H4 (cell line): ENCODE measurements around the gene CRISPLD2. TPM values are rescaled to one million over a fixed set of nuclear protein-coding genes. Genes with fewer than 3 reads are reported as not detected.
"Not testable (repeated sequence)": the region's sequence is repeated elsewhere in the genome, so short reads cannot be mapped to it uniquely, and the experiment has no call there.

Source experiments
- DNase-seq: peaks from one replicate; pipeline ENCODE4 v3.0.0-alpha.2; 2015; ENCODE audit warnings: low spot score
- total RNA-seq: library from RNA; depleted of rRNA; stranded (reverse); fragments of >200 nt; shearing (Covaris generic); gene quantifications from 2 replicates; pipeline ENCODE4 v1.2.3, GENCODE V29; 2014

CRISPLD2 gene
- total RNA-seq, 1 experiment from 2014 or later, result 5.7 TPM

DNA sequence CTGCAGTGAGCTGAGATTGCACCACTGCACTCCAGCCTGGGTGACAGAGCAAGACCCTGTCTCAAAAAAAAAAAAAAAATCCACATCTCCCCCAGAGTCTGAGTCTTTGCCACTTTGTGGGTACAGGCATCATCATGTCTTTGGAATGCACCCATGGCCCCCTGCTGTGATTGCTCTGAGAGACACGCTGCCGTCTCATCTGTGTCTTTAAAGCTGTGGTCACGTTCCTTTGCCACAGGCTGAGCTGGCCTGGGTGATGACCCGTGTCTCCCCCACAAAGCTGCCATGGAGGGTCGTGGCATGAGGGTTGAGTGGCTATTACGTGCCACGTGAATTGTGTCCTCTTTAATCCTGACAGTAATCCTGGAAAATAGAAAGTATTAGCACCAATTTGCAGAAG, 20.2 kb downstream of the CRISPLD2 start:
- DNase-seq, result peak; percentile 80

DNA sequence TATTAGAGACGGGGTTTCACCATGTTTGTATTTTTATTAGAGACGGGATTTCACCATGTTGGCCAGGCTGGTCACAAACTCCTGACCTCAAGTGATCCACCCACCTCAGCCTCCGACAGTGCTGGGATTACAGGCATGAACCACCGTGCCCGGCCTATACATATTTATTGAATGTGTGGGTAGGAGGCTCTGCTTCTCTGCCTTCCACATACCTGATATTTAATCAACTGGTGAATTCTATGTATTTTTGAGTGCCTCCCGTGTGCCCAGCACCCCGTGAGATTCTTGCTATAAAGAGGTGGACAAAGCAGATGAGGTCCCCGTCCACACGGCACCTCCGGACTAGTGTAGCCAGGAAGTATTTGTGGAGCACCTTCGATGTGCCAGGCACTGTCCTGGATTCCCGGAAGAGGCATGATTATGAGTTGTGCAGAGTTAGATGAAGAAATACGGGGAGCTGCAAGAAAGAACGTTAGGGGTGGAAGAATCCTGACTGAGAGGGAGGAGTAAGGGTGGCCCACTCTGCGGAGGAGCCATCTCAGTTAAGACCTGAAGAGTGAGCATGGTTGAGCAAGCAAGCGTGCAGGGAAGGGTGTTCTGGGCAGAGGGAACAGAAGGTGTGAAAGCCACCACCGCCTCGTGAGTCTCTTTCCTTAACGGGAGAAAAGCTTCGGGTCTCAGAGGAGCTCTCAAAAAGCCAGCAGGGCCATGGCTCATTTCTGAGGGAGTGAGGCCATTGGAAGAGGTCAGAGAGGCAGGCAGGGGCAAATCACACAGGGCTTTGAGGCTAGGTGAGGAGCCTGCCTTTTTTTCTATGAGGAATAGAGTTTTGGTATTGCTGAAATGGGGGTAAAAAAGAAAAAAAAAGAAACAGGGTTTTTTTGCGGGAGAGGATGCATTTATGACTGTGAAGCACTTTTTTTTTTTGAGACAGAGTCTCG, 21.2 kb downstream of the CRISPLD2 start:
- DNase-seq, result no peak

DNA sequence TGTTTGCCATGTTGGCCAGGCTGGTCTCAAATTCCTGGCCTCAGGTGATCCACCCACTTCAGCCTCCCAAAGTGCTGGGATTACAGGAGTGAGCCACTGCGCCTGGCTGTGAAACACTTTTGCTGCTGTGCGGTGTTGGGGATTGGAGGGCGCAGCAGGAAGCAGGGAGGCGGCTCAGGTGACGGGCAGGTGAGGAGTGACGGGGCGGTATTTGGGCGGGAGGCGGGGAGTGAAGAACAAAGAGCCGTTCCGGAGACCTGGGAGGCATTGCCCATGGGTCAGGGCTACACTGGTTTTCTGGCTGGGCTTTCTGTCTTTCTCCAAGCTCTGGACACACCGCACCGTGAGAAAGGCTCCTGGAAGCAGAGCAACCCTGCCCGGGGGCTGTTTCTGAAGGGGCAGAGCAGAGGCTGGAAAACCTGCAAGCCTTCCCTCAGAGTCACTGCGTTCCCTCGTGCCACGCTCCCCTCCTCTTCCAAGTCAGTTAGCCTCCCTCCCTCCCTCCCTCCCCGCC, 22.1 kb downstream of the CRISPLD2 start:
- no peak for DNase-seq

DNA sequence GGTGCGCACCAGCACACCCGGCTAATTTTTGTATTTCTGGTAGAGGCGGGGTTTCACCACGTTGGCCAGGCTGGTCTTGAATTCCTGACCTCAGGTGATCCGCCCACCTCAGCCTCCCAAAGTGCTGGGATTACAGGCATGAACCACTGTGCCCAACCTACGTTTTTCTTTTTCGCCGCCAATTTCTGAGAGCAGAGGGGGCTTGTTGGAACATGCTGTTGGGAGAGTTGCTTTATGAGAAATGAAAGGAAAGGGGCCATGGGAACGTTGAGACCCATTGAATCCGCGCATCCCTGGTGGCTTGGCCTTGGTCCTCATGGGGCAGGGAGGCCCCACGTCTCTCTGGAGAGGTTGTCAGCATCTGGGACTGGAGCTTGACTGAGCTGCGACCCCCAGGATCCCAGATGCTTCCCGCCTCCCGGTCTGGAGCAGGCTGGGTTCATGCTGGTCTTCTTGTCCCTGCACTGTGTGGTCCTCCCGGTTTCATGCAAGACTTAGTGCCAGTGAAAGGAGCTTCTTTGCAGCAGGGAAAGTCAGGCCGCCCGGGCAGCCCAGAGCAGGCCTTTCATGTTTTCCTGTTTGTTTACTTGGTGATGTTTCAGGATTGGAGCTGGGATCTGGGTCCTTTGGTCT, 22.8 kb downstream of the CRISPLD2 start:
- no peak for DNase-seq

DNA sequence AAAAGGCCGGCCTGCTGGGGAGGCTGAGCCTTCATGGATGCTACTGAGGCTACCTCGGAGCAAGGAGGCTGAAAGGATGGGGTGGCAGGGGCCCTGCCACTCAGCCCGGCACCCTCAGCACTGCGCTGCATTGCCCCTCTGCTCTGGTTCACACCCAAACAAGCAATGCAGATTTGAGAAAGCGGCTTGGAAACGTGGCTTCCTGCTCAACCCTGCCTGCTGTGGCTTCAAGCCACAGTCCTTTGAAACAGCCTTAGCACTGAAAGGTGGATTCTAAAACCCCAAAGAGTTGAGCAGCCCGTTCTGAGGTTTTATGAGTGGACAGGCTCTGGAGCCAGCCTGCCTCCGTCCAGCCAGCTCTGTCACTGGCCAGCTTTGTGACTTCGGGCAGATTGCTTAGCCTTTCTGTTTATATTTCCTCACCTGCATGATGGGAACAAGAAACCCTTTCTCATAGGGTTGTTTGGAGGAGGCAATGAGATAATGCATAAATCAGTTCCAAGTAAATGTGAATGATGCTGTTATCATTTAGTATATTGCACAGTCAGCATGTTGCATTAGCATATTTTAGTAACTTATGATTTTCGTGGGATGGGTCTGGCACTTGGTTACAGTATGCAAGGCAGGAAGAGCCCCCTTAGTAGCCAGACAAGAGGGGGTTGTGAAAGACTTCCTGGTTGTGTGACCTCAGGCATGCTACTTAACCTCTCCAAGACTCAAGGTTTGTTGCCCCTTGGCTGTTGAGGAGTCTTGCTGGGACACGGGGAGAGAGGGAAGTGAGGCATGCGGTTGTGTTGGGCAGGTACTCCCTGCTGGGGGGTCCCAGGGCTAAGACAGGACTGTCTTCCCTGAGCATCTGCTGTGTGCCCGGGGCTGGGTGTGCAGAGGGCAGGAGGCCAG, 23.6 kb downstream of the CRISPLD2 start:
- DNase-seq, result no peak

DNA sequence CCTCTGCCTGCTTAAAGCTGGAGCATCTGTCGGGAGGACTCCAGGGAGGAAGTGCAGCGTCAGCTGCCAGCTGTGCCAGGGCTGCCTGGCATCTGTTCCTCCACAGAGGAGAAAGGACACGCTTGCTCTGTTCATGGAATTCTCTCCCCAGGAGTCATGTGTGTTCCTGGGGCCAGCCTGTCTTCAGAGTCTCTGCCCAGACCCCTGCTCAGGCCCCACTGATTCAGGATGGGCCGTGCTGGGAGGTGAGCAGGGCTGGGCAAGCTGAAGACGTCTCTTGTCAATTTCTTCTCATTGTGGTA, 24.2 kb downstream of the CRISPLD2 start:
- peak; percentile 69 for DNase-seq

DNA sequence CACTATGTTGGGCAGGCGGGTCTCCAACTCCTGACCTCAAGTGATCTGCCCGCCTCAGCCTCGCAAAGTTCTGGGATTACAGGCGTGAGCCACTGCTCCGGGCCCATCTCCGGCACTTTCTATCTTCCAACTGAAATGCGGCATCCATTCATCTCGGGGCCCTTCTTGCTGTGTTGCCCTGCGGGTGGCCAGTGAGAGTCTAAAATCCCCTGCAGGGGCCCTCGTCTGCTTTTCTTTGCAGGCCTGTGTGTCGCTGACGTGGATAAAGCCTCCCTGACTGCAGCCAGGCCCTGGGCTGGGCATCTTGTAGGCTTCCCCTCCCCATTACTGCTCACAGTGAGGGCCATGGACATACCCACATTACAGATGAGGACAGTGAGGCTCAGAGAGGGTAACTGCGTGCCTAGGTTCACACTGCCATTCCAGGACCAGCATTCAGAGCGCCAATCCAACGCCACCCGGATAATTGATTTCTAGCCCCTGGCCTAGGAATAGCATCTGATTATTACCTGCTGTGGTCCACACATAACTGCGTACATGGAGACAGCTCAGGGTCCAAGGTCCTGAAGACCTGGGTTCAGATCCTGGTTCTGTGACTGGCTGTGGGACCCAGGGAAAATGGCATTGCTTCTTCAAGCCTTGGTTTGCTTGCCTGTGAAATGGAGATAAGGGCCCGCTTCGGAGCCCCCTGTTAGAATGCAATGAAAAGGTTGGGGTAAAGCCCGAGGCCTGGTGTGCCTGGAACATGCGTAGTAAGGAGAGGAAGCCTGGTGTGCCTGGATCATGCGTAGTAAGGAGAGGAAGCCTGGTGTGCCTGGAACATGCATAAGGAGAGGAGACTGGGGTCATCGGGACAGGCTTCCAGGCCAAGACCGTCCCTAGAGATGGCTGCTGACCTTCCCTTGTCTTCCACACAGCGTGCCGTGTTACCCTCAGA, 25.0 kb downstream of the CRISPLD2 start:
- DNase-seq, result no peak

DNA sequence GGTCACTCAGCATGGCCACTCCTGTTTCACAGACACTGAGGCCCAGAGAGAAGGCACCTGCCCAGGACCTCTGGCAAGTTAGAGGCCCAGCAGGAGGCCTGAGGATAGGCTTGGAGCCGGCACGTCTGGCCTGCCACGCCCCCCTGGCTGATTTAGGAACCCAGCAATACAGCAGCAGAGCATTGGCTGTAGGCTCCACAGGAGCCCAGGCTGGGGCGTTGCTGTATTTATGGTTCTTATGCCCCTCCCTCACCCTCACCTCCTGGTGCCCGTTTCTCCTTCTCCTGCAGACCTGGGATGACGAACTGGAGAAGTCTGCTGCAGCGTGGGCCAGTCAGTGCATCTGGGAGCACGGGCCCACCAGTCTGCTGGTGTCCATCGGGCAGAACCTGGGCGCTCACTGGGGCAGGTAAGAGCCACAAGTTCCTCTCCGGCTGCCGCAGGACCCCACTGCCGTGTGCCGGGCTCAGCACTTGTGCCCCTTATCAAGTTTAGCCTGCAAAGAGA, 25.8 kb downstream of the CRISPLD2 start:
- DNase-seq, result no peak

DNA sequence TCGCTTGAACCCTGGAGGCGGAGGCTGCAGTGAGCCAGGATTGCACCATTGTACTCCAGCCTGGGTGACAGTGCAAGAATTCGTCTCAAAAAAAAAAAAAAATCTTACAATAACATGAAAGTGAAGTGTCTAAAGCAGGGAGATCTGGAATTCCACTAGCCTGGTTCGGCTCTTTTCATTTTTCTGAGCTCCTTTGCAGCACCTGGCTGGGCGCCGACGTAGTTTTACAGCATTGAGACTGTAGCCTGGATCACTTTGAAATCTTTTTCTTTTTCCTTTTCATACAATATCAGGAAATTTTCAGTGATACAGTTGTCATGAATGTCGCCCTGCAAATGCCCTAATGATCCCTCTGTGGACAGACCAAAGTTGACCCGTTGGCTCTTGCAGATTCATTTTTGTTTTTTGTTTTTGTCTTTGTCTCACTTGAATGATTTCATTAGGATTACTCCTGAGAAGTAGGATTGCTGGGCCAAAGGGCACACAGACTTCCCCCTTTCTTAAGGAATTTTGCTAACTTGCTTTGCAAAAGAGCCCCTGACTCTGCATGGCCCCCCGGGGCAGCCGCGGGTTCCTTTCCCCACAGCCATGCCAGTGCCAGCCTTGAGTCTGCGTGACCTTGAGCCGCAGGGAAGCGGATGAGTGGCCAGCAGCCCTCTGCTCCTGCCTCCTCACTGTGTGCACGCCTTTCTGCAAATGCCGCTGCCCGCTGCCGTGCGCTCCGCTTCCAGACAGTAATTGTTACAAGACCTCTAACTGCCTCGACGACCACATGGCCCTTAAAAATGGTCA, 28.0 kb downstream of the CRISPLD2 start:
- no peak for DNase-seq

DNA sequence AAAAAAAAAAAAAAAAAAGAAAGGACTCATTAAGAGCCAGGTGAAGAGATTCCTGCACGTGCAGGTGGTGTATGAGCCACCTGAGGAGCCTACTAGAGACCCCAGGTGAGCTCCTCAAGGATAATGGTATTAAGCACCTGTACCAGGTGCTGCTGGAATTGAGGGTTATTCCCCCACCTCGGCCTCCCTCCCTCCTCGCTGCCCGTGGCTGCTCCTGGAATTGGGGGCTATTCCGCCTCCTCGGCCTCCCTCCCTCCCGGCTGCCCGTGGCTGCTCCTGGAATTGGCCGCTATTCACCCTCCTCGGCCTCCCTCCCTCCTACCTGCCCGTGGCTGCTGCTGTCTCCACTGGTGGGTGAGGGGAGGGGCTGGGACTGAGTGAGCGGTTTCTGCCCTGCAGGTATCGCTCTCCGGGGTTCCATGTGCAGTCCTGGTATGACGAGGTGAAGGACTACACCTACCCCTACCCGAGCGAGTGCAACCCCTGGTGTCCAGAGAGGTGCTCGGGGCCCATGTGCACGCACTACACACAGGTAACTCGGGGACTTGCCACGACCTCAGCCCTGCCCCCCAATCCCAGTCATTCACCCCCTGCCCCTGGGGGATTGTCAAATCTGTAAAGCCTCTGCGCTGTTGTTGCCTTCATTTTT, 29.3 kb downstream of the CRISPLD2 start:
- DNase-seq, result no peak

DNA sequence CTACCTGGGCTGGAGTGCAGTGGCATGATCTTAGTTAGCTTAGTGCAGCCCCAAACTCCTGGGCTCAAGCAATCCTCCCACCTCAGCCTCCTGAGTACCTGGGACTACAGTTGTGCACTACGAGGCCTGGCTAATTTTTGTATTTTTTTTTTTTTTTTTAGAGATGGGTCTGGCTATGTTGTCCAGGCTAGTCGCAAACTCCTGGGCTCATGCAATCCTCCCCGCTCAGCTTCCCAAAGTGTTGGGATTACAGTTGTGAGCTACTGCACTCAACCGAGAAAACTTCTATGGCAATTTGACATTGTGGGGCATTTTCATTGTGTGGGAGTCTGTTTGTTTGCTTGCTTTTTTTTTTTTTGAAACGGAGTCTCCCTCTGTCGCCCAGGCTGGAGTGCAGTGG, 30.0 kb downstream of the CRISPLD2 start:
- DNase-seq, result no peak

DNA sequence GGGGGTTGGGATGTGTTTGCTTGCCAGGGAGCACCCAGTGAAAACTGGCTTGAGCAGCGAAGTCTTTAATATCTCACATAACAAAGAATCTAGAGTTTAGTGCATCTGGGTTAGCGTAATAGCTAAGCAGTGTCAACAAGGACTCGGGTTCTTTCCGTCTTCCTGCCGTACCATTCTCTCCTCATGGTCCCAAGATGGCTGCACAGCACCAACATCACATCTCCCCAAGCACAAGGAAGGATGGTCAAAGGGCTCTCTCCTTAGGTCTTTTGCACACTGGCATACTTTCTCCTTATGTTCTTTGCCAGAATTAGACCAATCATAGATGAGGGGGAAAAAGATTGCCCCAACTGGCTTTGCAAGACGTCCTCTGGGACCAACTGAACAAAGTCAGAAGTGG, 30.9 kb downstream of the CRISPLD2 start:
- no peak for DNase-seq

DNA sequence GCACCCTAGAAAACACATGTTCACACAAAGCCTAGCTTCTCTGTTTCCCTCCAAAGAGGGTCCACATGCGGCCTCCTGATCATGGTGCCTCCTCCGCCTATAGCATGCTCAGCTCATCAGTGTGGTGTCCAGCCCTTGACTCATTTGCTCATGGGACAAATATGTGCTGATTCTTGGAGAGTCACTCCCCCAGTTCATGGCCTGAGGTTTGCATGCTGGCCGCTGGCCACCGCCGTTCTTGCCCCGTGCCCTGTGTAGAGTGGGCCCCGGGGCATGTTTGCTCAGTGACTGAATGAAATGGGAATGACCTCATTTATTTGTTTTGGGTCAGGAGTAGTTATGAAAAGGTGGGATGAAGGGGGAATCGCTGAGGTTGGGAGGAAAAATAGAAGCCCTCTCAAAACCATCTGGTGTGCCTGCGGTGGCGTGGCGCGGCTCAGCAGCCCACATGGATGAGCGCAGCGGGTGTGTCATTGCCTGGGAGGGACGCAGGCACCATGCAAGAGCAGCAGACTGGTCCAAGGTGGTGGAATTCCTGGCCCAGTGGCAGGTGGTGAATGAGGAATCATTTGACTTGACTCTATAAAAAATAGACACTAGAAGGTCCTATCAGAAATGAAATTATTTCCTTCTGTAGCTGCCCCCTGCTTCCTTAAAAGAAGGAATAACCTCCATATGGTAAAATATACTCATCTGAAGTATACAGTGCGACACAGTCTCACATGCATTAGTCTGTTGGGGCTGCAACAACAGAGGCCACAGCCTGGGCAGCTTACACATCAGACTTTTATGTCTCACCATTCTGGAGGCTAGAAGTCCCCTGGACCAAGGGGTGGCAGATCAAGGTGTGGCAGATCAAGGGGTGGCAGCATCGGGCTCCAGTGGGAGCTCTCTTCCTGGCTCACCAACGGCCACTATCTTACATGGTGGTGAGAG, 31.7 kb downstream of the CRISPLD2 start:
- peak; percentile 98 for DNase-seq

DNA sequence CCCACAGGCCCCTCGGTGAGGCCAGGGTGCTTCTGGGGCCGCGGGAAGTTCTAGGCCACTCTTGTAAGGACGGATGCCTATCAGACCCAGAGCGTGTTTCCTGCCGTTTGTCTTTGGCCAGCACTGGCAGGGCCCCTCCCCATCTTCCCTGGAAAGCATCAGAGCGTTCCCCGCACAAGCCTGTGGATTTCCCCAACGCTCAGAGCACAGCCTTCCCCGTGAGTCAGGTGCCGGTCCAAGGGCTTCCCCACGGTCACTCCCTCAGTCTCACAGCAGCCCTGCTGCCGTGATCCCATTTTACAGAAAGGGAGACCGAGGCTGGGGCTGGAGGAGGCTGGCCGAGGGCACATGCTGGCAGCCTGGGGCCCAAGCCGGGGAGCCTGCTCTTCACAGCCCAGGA, 33.7 kb downstream of the CRISPLD2 start:
- DNase-seq, result no peak

DNA sequence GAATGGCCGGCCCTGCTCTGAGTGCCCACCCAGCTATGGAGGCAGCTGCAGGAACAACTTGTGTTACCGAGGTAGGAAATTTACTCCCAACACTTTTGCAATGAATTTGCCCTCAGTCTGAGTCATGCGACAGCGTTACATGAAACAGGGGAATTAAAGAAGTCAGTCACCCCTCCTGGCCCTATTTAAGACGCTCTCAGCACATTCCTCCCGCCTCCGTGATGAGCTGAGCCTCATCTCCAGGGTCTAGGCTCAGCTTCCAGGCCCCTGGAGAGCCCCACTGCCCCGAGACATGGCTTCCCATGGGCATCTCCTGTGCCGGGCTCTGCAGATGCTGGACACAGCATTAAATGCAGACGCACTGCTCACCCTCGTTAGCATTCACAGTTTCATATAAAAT, 35.0 kb downstream of the CRISPLD2 start:
- no peak for DNase-seq

DNA sequence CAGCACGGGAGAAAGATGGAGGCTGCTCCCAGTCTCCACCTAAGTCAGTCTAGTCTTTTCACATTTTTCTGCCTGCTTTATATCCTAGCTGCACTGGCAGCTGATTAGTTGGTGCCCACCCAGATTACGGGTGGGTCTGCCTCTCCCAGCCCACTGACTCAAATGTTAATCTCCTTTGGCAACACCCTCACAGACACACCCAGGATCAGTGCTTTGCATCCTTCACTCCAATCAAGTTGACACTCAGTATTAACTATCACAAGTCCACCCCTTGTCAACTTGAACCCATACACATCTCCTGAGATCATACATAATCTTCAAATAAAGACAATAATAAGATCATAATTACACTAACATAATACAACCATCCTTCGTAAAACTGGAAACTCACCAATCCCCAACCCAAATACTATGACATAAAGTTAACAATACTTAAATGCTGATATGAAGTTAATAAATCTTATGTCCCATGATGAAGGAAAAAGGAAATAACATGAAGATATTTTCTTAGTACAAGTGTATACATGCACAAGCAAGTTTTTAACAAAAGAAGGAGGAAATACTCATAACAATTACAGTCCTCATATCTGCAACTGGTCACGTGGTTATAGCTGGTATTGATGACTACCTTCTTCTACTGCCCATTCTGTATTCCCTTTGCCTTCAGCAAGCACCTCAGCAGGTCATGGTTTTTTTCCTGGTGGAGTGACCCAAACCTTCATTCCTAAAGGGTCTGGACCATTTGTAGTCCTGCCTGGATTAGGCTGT, 35.8 kb downstream of the CRISPLD2 start:
- DNase-seq, result not testable (repeated sequence)

DNA sequence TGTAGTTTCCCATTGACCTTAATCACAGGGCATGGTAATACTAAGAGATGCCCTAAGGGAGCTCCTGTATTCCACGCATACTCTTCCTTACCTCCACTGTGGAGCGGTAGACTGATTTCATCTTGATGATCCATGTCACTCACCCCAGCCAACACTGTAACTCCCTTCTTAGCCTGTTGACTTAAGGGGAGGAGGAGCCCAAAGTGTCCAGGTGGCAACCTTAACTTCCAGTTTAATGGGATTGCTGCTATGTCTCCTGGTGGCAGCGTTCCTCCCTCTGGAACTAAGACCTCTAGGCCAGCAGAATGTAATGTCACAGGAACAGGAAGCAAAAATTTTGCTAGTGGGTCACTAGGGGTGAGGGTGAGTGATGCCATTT, 36.4 kb downstream of the CRISPLD2 start:
- not testable (repeated sequence) for DNase-seq

DNA sequence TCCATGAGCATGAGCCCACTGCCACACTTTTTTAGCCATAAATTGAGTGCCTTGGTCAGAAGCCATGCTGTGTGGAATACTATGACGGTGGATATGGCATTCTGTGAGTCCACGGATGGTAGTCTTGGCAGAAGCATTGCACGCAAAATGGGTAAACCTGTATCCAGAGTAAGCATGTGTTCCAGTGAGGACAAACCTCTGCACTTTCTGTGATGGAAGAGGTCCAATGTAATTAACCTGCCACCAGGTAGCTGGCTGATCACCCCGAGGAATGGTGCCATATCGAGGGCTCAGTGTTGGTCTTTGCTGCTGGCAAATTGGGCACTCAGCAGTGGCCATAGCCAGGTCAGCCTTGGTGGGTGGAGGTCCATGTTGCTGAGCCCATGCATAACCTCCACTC, 37.0 kb downstream of the CRISPLD2 start:
- not testable (repeated sequence) for DNase-seq
